Endothelial cell of umbilical vein (primary cell): Measurements from ENCODE around the gene NTNG1. TPM values are rescaled to one million over a fixed set of nuclear protein-coding genes. Genes with fewer than 3 reads are reported as not detected.

Experiments
- BruUV-seq: library from RNA; stranded (reverse); fragments of 400-500 nt; replicated peaks from 2 replicates; lab custom pipeline; 2021; lab: Mats Ljungman, UMichigan
- CTCF ChIA-PET: fragments of 300-600, 350-600 bp; sonication (Branson Sonifier 250); formaldehyde crosslinking; loops from one replicate; lab custom pipeline; 2021; ENCODE audit warnings: antibody characterized with exemption, inconsistent platforms; lab: Charles Lee
- POLR2A ChIA-PET: fragments of 300-600, 350-600 bp; sonication (Branson Sonifier 250); formaldehyde crosslinking; loops from one replicate; lab custom pipeline; 2021; ENCODE audit warnings: antibody characterized with exemption, inconsistent platforms; lab: Charles Lee
- DNase-seq: peaks from one replicate; pipeline ENCODE4 v3.0.0-alpha.2; 2011; ENCODE audit warnings: low read depth, low spot score
- FAIRE-seq: peaks from 2 replicates; lab custom pipeline; 2011; peaks lifted over from hg19 to GRCh38; lab: Jason Lieb, UNC
- H2AFZ ChIP-seq: 2 replicates; pipeline ENCODE4 v1.6.0; 2012; ENCODE audit warnings: low read depth, low read length, control low read depth, inconsistent platforms
- H3K27ac ChIP-seq: 2 replicates; pipeline ENCODE4 v1.5.1; 2011; ENCODE audit warnings: low read depth, mild to moderate bottlenecking, control low read depth, low read length, moderate library complexity; ENCODE audit not compliant: insufficient read depth
- H3K27me3 ChIP-seq, 2 experiments: 2 replicates each; pipeline versions ENCODE4 v1.6.0 to v1.6.1; 2011; ENCODE audit warnings: low read length in 2 of 2, mixed read lengths in 1 of 2; ENCODE audit not compliant: control insufficient read depth in 2 of 2, insufficient read depth in 2 of 2
- H3K36me3 ChIP-seq, 2 experiments: 2 replicates in 1 of 2; 3 replicates in 1 of 2; pipeline ENCODE4 v1.5.1; 2011; ENCODE audit warnings: low read length in 2 of 2, mild to moderate bottlenecking in 1 of 2, moderate library complexity in 1 of 2; ENCODE audit not compliant: control insufficient read depth in 2 of 2, insufficient read depth in 2 of 2; ENCODE audit errors: extremely low read depth in 1 of 2
- H3K4me1 ChIP-seq: 3 replicates; pipeline ENCODE4 v1.5.1; 2011; ENCODE audit warnings: mild to moderate bottlenecking, low read length; ENCODE audit not compliant: control insufficient read depth, insufficient read depth; ENCODE audit errors: extremely low read depth
- H3K4me2 ChIP-seq: 2 replicates; pipeline ENCODE4 v1.6.1; 2011; ENCODE audit warnings: low read length, control low read depth, mixed read lengths; ENCODE audit not compliant: insufficient read depth
- H3K4me3 ChIP-seq, 3 experiments: fragments of 200-600 bp in 1 of 3; sonication (generic), shearing (Covaris generic) in 1 of 3; replicated peaks in 1 of 3; 2 replicates each; pipeline ENCODE4 v1.5.1; 2011 to 2016; ENCODE audit warnings: control low read depth in 3 of 3, low read length in 3 of 3, mild to moderate bottlenecking in 2 of 3, inconsistent platforms in 1 of 3, low read depth in 1 of 3, moderate library complexity in 1 of 3; ENCODE audit not compliant: insufficient read depth in 1 of 3
- H3K79me2 ChIP-seq: 2 replicates; pipeline ENCODE4 v1.6.0; 2012; ENCODE audit warnings: low read length, inconsistent platforms; ENCODE audit not compliant: control insufficient read depth, insufficient read depth
- H3K9ac ChIP-seq: replicated peaks from 2 replicates; pipeline ENCODE3; 2011; ENCODE audit warnings: low read length, control low read depth; ENCODE audit not compliant: insufficient read depth; ENCODE audit errors: extremely low read depth
- H3K9me1 ChIP-seq: replicated peaks from 3 replicates; pipeline ENCODE4 v1.6.0; 2011; ENCODE audit warnings: mild to moderate bottlenecking, low read length; ENCODE audit not compliant: control insufficient read depth, insufficient read depth; ENCODE audit errors: extremely low read depth
- H3K9me3 ChIP-seq: replicated peaks from 2 replicates; pipeline ENCODE4 v1.5.1; 2012; ENCODE audit warnings: low read length, inconsistent platforms; ENCODE audit not compliant: control insufficient read depth, insufficient read depth
- H4K20me1 ChIP-seq: replicated peaks from 2 replicates; pipeline ENCODE3; 2011; ENCODE audit warnings: mild to moderate bottlenecking, low read length; ENCODE audit not compliant: control insufficient read depth, insufficient read depth; ENCODE audit errors: extremely low read depth
- CTCF ChIP-seq, 2 donors: IDR thresholded peaks; 1 replicate in 1 of 2; 2 replicates in 1 of 2; pipeline ENCODE4 v1.5.1; 2011; ENCODE audit warnings: low read length in 2 of 2, mild to moderate bottlenecking in 2 of 2, moderate library complexity in 2 of 2, control low read depth in 1 of 2, inconsistent platforms in 1 of 2, low read depth in 1 of 2; ENCODE audit not compliant: insufficient read depth in 1 of 2; ENCODE audit errors: extremely low read depth in 1 of 2
- EZH2 ChIP-seq: IDR thresholded peaks from 2 replicates; pipeline ENCODE4 v1.6.1; 2012; ENCODE audit warnings: borderline replicate concordance, low read depth, mild to moderate bottlenecking, moderate library complexity, low read length, inconsistent platforms; ENCODE audit not compliant: severe bottlenecking
- FOS ChIP-seq: IDR thresholded peaks from 2 replicates; pipeline ENCODE4 v1.6.1; 2011; ENCODE audit warnings: mild to moderate bottlenecking, low read length, moderate library complexity, borderline replicate concordance; ENCODE audit not compliant: insufficient read depth
- GATA2 ChIP-seq: IDR thresholded peaks from 2 replicates; pipeline ENCODE4 v1.7.0; 2011; ENCODE audit warnings: low read depth, mild to moderate bottlenecking, moderate library complexity, mixed read lengths, low read length; ENCODE audit not compliant: insufficient read length, insufficient read depth
- JUN ChIP-seq: IDR thresholded peaks from 2 replicates; pipeline ENCODE4 v1.6.1; 2011; ENCODE audit warnings: borderline replicate concordance, low read depth; ENCODE audit not compliant: insufficient read length, insufficient read depth
- MAX ChIP-seq: IDR thresholded peaks from 2 replicates; pipeline ENCODE4 v1.6.1; 2011; ENCODE audit not compliant: insufficient read depth, insufficient read length
- MYC ChIP-seq: IDR thresholded peaks from one replicate; pipeline ENCODE4 v1.6.1; 2011; ENCODE audit warnings: mild to moderate bottlenecking, low read depth, low read length
- POLR2A ChIP-seq: IDR thresholded peaks from 2 replicates; pipeline ENCODE4 v1.6.1; 2012; ENCODE audit warnings: low read depth, mild to moderate bottlenecking, control low read depth, low read length
- POLR2AphosphoS5 ChIP-seq: IDR thresholded peaks from 2 replicates; pipeline ENCODE4 v1.6.1; 2012; ENCODE audit warnings: low read depth, mild to moderate bottlenecking, control low read depth, low read length, moderate library complexity; ENCODE audit not compliant: insufficient read depth
- dilution Hi-C: fragments of 300-500 bp; cut with MboI; formaldehyde crosslinking; loops from one replicate; pipeline ENCODE4 v1.15.0; 2019; ENCODE audit warnings: low sequenced_read_pairs; ENCODE audit not compliant: extremely low pct_ligation_motif_present
- intact Hi-C: fragments of 100-400 bp; cut with micrococcal nuclease; formaldehyde crosslinking; loops from one replicate; pipeline ENCODE4 v1.10.0; 2022
- polyA plus RNA-seq, 4 experiments: library from polyadenylated mRNA; depleted of rRNA in 3 of 4; stranded (reverse) in 3 of 4; unstranded in 1 of 4; fragments of >200 nt; gene quantifications; 2 replicates each; pipeline versions ENCODE4 v1.2.1 to v1.2.3, GENCODE V29; 2011 to 2012; ENCODE audit warnings: missing spikeins in 1 of 4
- total RNA-seq: library from RNA; stranded (reverse); gene quantifications from 2 replicates; pipeline ENCODE4 v1.2.3, GENCODE V29; 2021

NTNG1 gene
- total and polyA plus RNA-seq, 2 donors (not counting 3 experiments of a cell fraction or from before 2014, with no cell fraction given), result not detected

GRCh38 chr1:107139833-107140702 lies 771 bp upstream of the NTNG1 start:
- dilution Hi-C loops (no loop called here), intact Hi-C loops (loop anchor here (1.0 kb wide), 1 partner anchor 83 kb away; no protein-coding TSS in a partner anchor)
- H3K4me1 ChIP-seq, result peaks cover 8% of the 10 kb centered on the region
- H3K36me3 ChIP-seq, result no peaks in the 10 kb centered on the region
- H2AFZ ChIP-seq, result peak overlapping the region; percentile 1
- peak overlapping the region; percentile 56 for H3K4me2 ChIP-seq
- H3K9me3 ChIP-seq, result no peaks in the 10 kb centered on the region
- H3K27me3 ChIP-seq, result peaks cover 17 to 19% of the 10 kb centered on the region in 2 experiments
- H3K4me3 ChIP-seq, result peak overlapping the region in 1 of 3 experiments; percentile 15
- CTCF ChIA-PET, result interaction anchor here (0.7 kb wide), 1 partner anchor 71 kb away, joined by 3 read pairs; no protein-coding TSS in a partner anchor
- H3K9ac ChIP-seq, result no peak overlapping the region
- no peaks in the 10 kb centered on the region for H3K79me2 ChIP-seq
- DNase-seq, result peak; percentile 3
- no peak overlapping the region for H3K27ac ChIP-seq
- FAIRE-seq, result no peak
- H4K20me1 ChIP-seq, result no peaks in the 10 kb centered on the region
- no peaks in the 10 kb centered on the region for H3K9me1 ChIP-seq
- no peak for TF ChIP-seq MYC
- peak; percentile 65 for TF ChIP-seq EZH2
- POLR2A ChIA-PET, result no interaction called here
- BruUV-seq, result no TSS peak

- POLR2A ChIA-PET, result no interaction called here
- Histone ChIP-seq H3K9me1 (no peaks in the 10 kb centered on the region), H3K9me3 (no peaks in the 10 kb centered on the region), H2AFZ (peak overlapping the region; percentile 26), H3K27me3 (peaks cover 17 to 19% of the 10 kb centered on the region in 2 experiments), H3K36me3 (no peaks in the 10 kb centered on the region), H3K9ac (no peak overlapping the region), H3K4me2 (peak overlapping the region; percentile 52), H3K4me3 (peak overlapping the region; percentile 7 to 33 (median 21)), H3K79me2 (no peaks in the 10 kb centered on the region), H4K20me1 (no peaks in the 10 kb centered on the region), H3K27ac (no peak overlapping the region), H3K4me1 (peaks cover 8% of the 10 kb centered on the region)
- BruUV-seq, result no TSS peak
- DNase-seq, result no peak
- CTCF ChIA-PET, result interaction anchor here (1.7 kb wide), 1 partner anchor 22 kb away, joined by 6 read pairs; no protein-coding TSS in a partner anchor
- TF ChIP-seq CTCF (IDR thresholded peaks at IDR 0.05; ENCODE audit: extremely low read depth in 1 of 2, insufficient read depth in 1 of 2, low read depth in 1 of 2, low read length in 2 of 2), result no peak
- TF ChIP-seq GATA2, result no peak
- TF ChIP-seq MYC, result no peak
- TF ChIP-seq MAX, result no peak
- TF ChIP-seq EZH2, result no peak
- no peak for TF ChIP-seq POLR2AphosphoS5
- TF ChIP-seq JUN, result no peak
- no peak for TF ChIP-seq FOS
- no peak for TF ChIP-seq POLR2A
- FAIRE-seq, result no peak
- intact Hi-C loops, result loop anchor here (1.0 kb wide), 1 partner anchor 1119 kb away; no protein-coding TSS in a partner anchor
- dilution Hi-C loops, result no loop called here
Observed at GRCh38 chr1:107141491-107142126, 770 bp downstream of the NTNG1 start.
